Measurements from ENCODE around the gene FAAP20. TPM values are rescaled to one million over a fixed set of nuclear protein-coding genes. Genes with fewer than 3 reads are reported as not detected.

Gene FAAP20
- total RNA-seq, 4 donors from 2014 or later = 42.2 to 82.2 (median 50.2) TPM

DNA sequence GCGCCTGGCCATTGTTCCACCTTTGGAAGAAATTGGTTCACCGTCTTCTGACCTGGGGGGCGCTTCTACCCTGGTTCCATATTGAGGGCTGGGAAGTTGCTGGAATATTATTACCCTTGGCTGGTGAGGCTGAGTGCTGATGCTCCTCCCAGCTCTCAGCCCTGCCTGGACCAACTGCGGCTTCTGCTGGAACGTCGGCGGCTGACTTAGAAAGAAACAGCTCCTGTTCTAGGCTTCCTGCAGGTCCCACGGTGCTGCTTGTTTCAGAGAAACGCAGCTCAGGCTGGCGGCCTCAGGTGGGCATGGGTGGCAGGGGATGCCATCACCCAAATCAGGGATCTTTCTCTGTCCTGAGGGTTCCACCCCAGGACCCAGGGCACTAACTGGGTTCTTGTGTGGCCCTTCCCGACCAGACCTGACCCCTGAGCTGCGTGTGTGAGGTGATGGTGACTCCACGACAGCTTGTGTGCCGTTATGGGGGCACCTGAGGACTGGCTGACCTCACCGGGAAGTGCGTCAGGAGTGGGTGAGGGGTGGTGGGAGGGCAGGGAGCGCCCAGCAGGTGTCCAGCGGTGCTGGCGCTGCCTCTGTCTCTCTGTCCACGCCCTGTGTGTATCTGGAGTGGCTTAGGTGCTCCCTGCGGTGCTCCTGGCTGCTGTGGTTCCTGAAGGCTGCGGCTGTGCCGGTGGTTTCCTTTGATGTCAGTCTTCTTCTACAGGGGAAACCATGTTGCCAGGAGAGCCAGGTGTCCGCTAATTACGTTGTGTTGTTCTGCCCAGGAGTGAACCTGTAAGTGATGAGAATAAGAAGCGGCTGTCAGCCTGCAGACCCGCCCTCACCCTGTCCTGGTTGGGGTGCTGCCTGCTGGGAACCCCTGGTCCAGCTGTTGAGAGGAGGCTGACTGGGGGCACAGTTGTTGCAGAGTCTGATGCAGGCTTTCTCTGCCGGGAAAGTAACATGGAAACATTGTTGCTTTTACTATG is 42.4 kb upstream of the FAAP20 start:
- no peak overlapping the region for H3K4me3 ChIP-seq (replicated peaks in 1 of 3)
- H3K36me3 ChIP-seq = no peaks in the 10 kb centered on the region
- no peaks in the 10 kb centered on the region for H3K27me3 ChIP-seq
- WGBS, 2 donors = 77% methylated on average over 12 to 27 of the region's 28 CpGs
- H3K9me3 ChIP-seq = no peaks in the 10 kb centered on the region
- no peak for DNase-seq
- intact Hi-C loops (cut with DNase I) = loop anchor here (5.0 kb wide), 1 partner anchor 35 kb away; no protein-coding TSS in a partner anchor
- peak overlapping the region; percentile 34 to 84 (median 72) for H3K27ac ChIP-seq
- no peak for TF ChIP-seq POLR2A (IDR thresholded peaks at IDR 0.05)
- TF ChIP-seq, protein P1, sequence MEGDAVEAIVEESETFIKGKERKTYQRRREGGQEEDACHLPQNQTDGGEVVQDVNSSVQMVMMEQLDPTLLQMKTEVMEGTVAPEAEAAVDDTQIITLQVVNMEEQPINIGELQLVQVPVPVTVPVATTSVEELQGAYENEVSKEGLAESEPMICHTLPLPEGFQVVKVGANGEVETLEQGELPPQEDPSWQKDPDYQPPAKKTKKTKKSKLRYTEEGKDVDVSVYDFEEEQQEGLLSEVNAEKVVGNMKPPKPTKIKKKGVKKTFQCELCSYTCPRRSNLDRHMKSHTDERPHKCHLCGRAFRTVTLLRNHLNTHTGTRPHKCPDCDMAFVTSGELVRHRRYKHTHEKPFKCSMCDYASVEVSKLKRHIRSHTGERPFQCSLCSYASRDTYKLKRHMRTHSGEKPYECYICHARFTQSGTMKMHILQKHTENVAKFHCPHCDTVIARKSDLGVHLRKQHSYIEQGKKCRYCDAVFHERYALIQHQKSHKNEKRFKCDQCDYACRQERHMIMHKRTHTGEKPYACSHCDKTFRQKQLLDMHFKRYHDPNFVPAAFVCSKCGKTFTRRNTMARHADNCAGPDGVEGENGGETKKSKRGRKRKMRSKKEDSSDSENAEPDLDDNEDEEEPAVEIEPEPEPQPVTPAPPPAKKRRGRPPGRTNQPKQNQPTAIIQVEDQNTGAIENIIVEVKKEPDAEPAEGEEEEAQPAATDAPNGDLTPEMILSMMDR (IDR thresholded peaks at IDR 0.05) = no peak
- peaks cover 89 to 100% of the 10 kb centered on the region in 2 donors for H3K4me1 ChIP-seq

DNA sequence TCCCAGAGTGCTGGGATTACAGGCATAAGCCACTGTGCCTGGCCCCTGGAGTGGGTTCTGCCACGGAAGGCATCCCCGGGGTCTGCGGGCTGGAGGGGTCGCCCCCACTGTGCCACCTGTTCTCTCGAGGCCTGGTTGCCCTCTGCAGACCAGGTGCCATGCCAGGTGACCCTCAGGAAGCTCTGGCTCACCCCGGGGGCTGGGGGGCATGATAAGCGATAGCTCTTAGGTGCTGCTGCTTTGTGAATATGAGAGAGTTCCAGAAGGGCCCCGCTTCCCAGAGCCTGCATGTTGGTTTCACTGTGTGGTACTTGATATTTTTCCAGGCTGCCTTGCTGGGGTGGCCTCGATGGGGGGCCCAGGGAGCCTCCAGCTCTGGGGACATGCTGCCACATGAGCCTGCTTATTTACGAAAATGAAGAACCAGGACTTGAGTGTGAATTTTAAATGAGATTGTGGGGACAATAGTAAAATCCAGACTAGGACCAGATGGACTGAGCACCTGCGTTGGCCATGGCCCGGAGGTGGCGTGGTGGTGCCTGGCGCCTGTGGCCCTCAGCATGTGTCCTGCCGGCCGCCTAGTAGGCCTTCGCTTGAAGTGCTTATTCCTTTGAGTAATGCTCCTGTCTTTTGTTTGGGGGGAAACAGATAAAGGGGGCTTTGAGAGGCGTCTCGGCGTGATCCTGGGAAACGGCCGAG is 40.9 kb upstream of the FAAP20 start:
- Histone ChIP-seq H3K36me3 (no peaks in the 10 kb centered on the region), H3K27me3 (no peaks in the 10 kb centered on the region), H3K4me3 (replicated peaks in 1 of 3) (no peak overlapping the region), H3K27ac (peak overlapping the region; percentile 75 to 84 (median 78)), H3K4me1 (peaks cover 99 to 100% of the 10 kb centered on the region in 2 donors), H3K9me3 (no peaks in the 10 kb centered on the region)
- no peak for TF ChIP-seq POLR2A (IDR thresholded peaks at IDR 0.05)
- TF ChIP-seq, protein P1 (IDR thresholded peaks at IDR 0.05) = no peak
- intact Hi-C loops (cut with DNase I) = loop anchor here (5.0 kb wide), 1 partner anchor 37 kb away; no protein-coding TSS in a partner anchor
- 90 to 91% methylated on average over 18 to 21 of the region's 22 CpGs for WGBS, 2 donors
- no peak for DNase-seq

DNA sequence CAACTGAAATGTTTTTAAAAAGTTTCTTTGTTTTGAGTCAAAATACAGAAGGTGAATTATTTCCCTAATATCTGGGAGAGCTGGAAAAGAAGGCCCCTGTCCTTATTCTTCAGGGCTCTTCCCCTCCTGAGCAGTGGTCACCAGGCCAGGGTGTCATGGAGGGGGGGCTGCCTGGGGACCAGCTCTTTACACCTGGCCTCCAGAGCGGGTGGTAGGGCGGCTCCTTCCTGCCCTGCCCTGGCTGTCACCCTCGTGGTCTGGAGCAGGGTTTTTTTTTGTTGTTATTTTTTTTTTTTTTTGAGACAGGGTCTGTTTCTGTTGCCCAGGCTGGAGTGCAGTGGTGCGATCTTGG is 40.2 kb upstream of the FAAP20 start:
- Histone ChIP-seq H3K4me1 (peaks cover 99 to 100% of the 10 kb centered on the region in 2 donors), H3K4me3 (replicated peaks in 1 of 3) (peak overlapping the region in 1 of 3 donors; percentile 23), H3K9me3 (no peaks in the 10 kb centered on the region), H3K27ac (peak overlapping the region; percentile 75 to 84 (median 78)), H3K27me3 (no peaks in the 10 kb centered on the region), H3K36me3 (no peaks in the 10 kb centered on the region)
- DNase-seq = peak; percentile 50 to 51
- TF ChIP-seq, protein P1 (IDR thresholded peaks at IDR 0.05) = no peak
- WGBS, 2 donors = 40 to 49% methylated on average over 4 of the region's 4 CpGs
- intact Hi-C loops (cut with DNase I) = loop anchor here (5.0 kb wide), 2 partner anchors 38 to 83 kb away; no protein-coding TSS in a partner anchor

DNA sequence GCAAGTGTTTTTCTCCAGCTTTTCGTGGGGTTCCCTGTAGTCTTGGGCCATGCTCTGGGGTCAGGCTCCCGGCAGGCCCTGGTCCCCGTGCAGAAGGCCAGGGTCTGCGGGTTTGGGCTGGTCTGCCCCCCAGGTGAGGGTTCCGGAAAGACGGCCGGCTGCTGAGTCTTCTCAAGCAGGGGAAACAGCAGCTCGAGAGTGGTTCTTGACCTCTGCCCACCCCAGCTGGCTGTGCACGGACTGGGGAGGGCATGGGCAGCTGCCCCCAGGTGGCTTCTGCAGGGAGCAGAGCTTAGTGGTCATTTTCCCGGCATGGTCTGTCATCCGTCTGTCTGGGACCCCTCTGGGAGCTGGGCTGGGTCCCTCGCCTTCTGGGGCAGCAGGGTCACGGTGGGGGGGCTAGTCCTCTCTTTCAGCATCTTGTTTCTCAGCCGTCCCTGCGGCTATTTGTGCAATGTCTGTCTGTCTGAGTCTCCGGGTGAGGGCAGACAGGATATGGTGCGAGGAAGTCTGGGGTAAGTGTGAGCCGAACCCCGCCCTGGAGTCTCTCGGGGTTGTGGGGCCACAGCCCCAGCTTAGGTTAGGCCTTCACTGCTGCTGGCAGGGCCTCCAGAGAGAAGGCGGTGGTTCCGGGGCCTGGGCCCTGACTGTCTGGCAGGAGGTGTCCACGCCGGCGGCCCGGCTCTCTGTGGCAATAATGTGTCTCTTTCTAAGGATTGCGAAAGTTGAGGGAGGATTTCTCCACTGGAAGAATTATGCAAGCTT is 39.6 kb upstream of the FAAP20 start:
- H3K36me3 ChIP-seq = no peaks in the 10 kb centered on the region
- peak overlapping the region; percentile 75 to 84 (median 78) for H3K27ac ChIP-seq
- WGBS, 2 donors = 11 to 16% methylated on average over 12 to 13 of the region's 27 CpGs
- intact Hi-C loops (cut with DNase I) = loop anchor here (5.0 kb wide), 1 partner anchor 83 kb away; no protein-coding TSS in a partner anchor
- H3K4me1 ChIP-seq = peaks cover 96 to 98% of the 10 kb centered on the region in 2 donors
- DNase-seq = peak; percentile 82 to 87
- H3K4me3 ChIP-seq (replicated peaks in 1 of 3) = peak overlapping the region in 1 of 3 donors; percentile 23
- H3K27me3 ChIP-seq = no peaks in the 10 kb centered on the region
- no peaks in the 10 kb centered on the region for H3K9me3 ChIP-seq
- TF ChIP-seq, protein P1 (IDR thresholded peaks at IDR 0.05) = no peak
- no peak for TF ChIP-seq POLR2A (IDR thresholded peaks at IDR 0.05)
